ENCODE results near the gene TRIM32.
A peak's percentile ranks its signal among the peaks of the same experiment; 100 is the strongest.

The TRIM32 gene

GRCh38 chr9:116658265-116658664, 28.8 kb upstream of the TRIM32 start:
- ATAC-seq, result no peak
- TF ChIP-seq POU6F1 (CRISPR knock-in tag; IDR thresholded peaks at IDR 0.05; ENCODE audit: borderline replicate concordance, low read depth) (no peak), ZFP3 (CRISPR knock-in tag; IDR thresholded peaks at IDR 0.05) (no peak), CSDC2 (CRISPR knock-in tag; IDR thresholded peaks at IDR 0.05) (no peak), PPARA (CRISPR knock-in tag; IDR thresholded peaks at IDR 0.05; ENCODE audit: borderline replicate concordance) (no peak), ZFP30 (CRISPR knock-in tag; IDR thresholded peaks at IDR 0.05) (no peak), TCF4 (CRISPR knock-in tag; IDR thresholded peaks at IDR 0.05; ENCODE audit: borderline replicate concordance) (no peak), PATZ1 (CRISPR knock-in tag; IDR thresholded peaks at IDR 0.05; ENCODE audit: borderline replicate concordance) (no peak), ZNF70 (CRISPR knock-in tag; IDR thresholded peaks at IDR 0.05) (no peak), CSRNP3 (CRISPR knock-in tag; IDR thresholded peaks at IDR 0.05) (no peak), ZC3H10 (CRISPR knock-in tag; IDR thresholded peaks at IDR 0.05) (no peak)

- no peak for TF ChIP-seq ZFP3 (CRISPR knock-in tag; IDR thresholded peaks at IDR 0.05)
- no peak for TF ChIP-seq ZC3H10 (CRISPR knock-in tag; IDR thresholded peaks at IDR 0.05)
- TF ChIP-seq ZNF70 (CRISPR knock-in tag; IDR thresholded peaks at IDR 0.05), result no peak
- no peak for TF ChIP-seq GLIS3 (CRISPR knock-in tag; IDR thresholded peaks at IDR 0.05)
- no peak for TF ChIP-seq TCF4 (CRISPR knock-in tag; IDR thresholded peaks at IDR 0.05; ENCODE audit: borderline replicate concordance)
- no peak for TF ChIP-seq SNAI2 (CRISPR knock-in tag; IDR thresholded peaks at IDR 0.05)
- no peak for TF ChIP-seq ZNF8 (CRISPR knock-in tag; IDR thresholded peaks at IDR 0.05)
- TF ChIP-seq TOX (CRISPR knock-in tag; IDR thresholded peaks at IDR 0.05; ENCODE audit: borderline replicate concordance), result no peak
- no peak for TF ChIP-seq ESRRG (CRISPR knock-in tag; IDR thresholded peaks at IDR 0.05)
- TF ChIP-seq ZNF565 (CRISPR knock-in tag; conservative IDR thresholded peaks at IDR 0.05; ENCODE audit: low read depth), result no peak
- no peak for TF ChIP-seq ZFP30 (CRISPR knock-in tag; IDR thresholded peaks at IDR 0.05)
- no peak for TF ChIP-seq ISL1 (CRISPR knock-in tag; IDR thresholded peaks at IDR 0.05)
- no peak for TF ChIP-seq TSHZ2 (CRISPR knock-in tag; IDR thresholded peaks at IDR 0.05)
- no peak for TF ChIP-seq RARB (CRISPR knock-in tag; IDR thresholded peaks at IDR 0.05)
- TF ChIP-seq PATZ1 (CRISPR knock-in tag; IDR thresholded peaks at IDR 0.05; ENCODE audit: borderline replicate concordance), result no peak
- no peak for TF ChIP-seq BACH2 (CRISPR knock-in tag; IDR thresholded peaks at IDR 0.05; ENCODE audit: borderline replicate concordance)
- no peak for TF ChIP-seq CSDC2 (CRISPR knock-in tag; IDR thresholded peaks at IDR 0.05)
- TF ChIP-seq POU6F1 (CRISPR knock-in tag; IDR thresholded peaks at IDR 0.05; ENCODE audit: borderline replicate concordance, low read depth), result no peak
- ATAC-seq, result peak; percentile 99
Measured at GRCh38 chr9:116661037-116661954, 25.8 kb upstream of the TRIM32 start.

All from SK-N-SH treated with all-trans-retinoic acid at 6 μM for 48 hours (cell line).